GM21825 (cell line): ENCODE data around the gene PPP1R26.
"Not testable (repeated sequence)": the region's sequence is repeated elsewhere in the genome, so short reads cannot be mapped to it uniquely, and the experiment has no call there.

Source experiments
- ATAC-seq: cut with Tn5 transposase; IDR thresholded peaks from one replicate; pipeline ENCODE4 v1.9.1; 2021; ENCODE audit warnings: mild to moderate bottlenecking, moderate library complexity; ENCODE audit not compliant: unreplicated experiment

The PPP1R26 gene

GRCh38 chr9:135504262-135505243 is 25.0 kb downstream of the PPP1R26 start:
- ATAC-seq = no peak

- no peak for ATAC-seq
These were observed 26.0 kb downstream of the PPP1R26 start for GRCh38 chr9:135505406-135506187.

- ATAC-seq = no peak
These were observed 26.9 kb downstream of the PPP1R26 start for GRCh38 chr9:135506327-135507103.

GRCh38 chr9:135507104-135508035 is 27.8 kb downstream of the PPP1R26 start:
- ATAC-seq = no peak

GRCh38 chr9:135508211-135508820 is 28.7 kb downstream of the PPP1R26 start:
- no peak for ATAC-seq

GRCh38 chr9:135509458-135509857 is 29.9 kb downstream of the PPP1R26 start:
- no peak for ATAC-seq

- ATAC-seq = no peak
These were observed 32.6 kb downstream of the PPP1R26 start for GRCh38 chr9:135512241-135512603.

- ATAC-seq = no peak
These were observed 33.3 kb downstream of the PPP1R26 start for GRCh38 chr9:135512904-135513303.

GRCh38 chr9:135513351-135513846 is 33.8 kb downstream of the PPP1R26 start:
- no peak for ATAC-seq

- ATAC-seq = not testable (repeated sequence)
These were observed 34.3 kb downstream of the PPP1R26 start for GRCh38 chr9:135513906-135514305.

- no peak for ATAC-seq
These were observed 34.9 kb downstream of the PPP1R26 start for GRCh38 chr9:135514342-135515082.

- no peak for ATAC-seq
These were observed 35.7 kb downstream of the PPP1R26 start for GRCh38 chr9:135515083-135515951.

- ATAC-seq = no peak
These were observed 36.7 kb downstream of the PPP1R26 start for GRCh38 chr9:135516132-135516860.

GRCh38 chr9:135517407-135517822 is 37.8 kb downstream of the PPP1R26 start:
- no peak for ATAC-seq

GRCh38 chr9:135519179-135519971 is 39.8 kb downstream of the PPP1R26 start:
- no peak for ATAC-seq

- ATAC-seq = no peak
These were observed 41.5 kb downstream of the PPP1R26 start, which contains the start of gene LCN1 for GRCh38 chr9:135520916-135521607. Gene LCN1 (plus strand): TSS chr9:135521440. CDS start chr9:135521498, 58 bp downstream.
